ENCODE measurements around the gene PRSS22.

- TF ChIP-seq CTCF (IDR thresholded peaks at IDR 0.05): no peak
- no peak for TF ChIP-seq ZBTB43 (CRISPR knock-in tag; IDR thresholded peaks at IDR 0.05)
- TF ChIP-seq ZNF416 (CRISPR knock-in tag; IDR thresholded peaks at IDR 0.05): no peak
- no peak for TF ChIP-seq MAX (CRISPR knock-in tag; IDR thresholded peaks at IDR 0.05)
Observed at GRCh38 chr16:2825906-2826305, 32.1 kb downstream of the PRSS22 start.

All from WTC11 (cell line).